ENCODE measurements around the gene PRSS50. TPM values are rescaled to one million over a fixed set of nuclear protein-coding genes. Genes with fewer than 3 reads are reported as not detected.

The PRSS50 gene
- total RNA-seq, 1 experiment from 2014 or later, result not detected

GRCh38 chr3:46700772-46701171 lies 16.9 kb downstream of the PRSS50 start:
- no peak for TF ChIP-seq CTCF (conservative IDR thresholded peaks at IDR 0.05; ENCODE audit: low read depth, low read length)
- no peak for TF ChIP-seq EZH2 (IDR thresholded peaks at IDR 0.05; ENCODE audit: borderline replicate concordance, low read depth, low read length, poor library complexity, severe bottlenecking)
- Histone ChIP-seq H3K27ac (ENCODE audit: low read depth, low read length, poor library complexity, severe bottlenecking) (no peak overlapping the region), H3K4me1 (ENCODE audit: insufficient read depth, low read length, poor library complexity, severe bottlenecking) (no peaks in the 10 kb centered on the region), H3K4me3 (ENCODE audit: low read depth, low read length, poor library complexity, severe bottlenecking) (no peak overlapping the region), H3K27me3 (replicated peaks; ENCODE audit: insufficient read depth, low read depth, low read length, poor library complexity) (no peaks in the 10 kb centered on the region), H3K9me3 (ENCODE audit: low read depth, low read length, poor library complexity, severe bottlenecking) (no peaks in the 10 kb centered on the region), H3K36me3 (ENCODE audit: insufficient read depth, low read length, poor library complexity, severe bottlenecking) (no peaks in the 10 kb centered on the region)
- DNase-seq (ENCODE audit: low spot score), result no peak
- intact Hi-C loops (cut with micrococcal nuclease; ENCODE audit: unreplicated experiment), result no loop called here
- ChIA-PET CTCF (no interaction called here), POLR2A (ENCODE audit: low non-redundant PET) (no interaction called here)
- BruUV-seq (replicated peaks), result no TSS peak

GRCh38 chr3:46699676-46700523 lies 17.8 kb downstream of the PRSS50 start:
- ChIA-PET CTCF (no interaction called here), POLR2A (ENCODE audit: low non-redundant PET) (no interaction called here)
- no peak for DNase-seq (ENCODE audit: low spot score)
- H3K4me3 ChIP-seq (ENCODE audit: low read depth, low read length, poor library complexity, severe bottlenecking), result no peak overlapping the region
- H3K27me3 ChIP-seq (replicated peaks; ENCODE audit: insufficient read depth, low read depth, low read length, poor library complexity), result no peaks in the 10 kb centered on the region
- TF ChIP-seq EZH2 (IDR thresholded peaks at IDR 0.05; ENCODE audit: borderline replicate concordance, low read depth, low read length, poor library complexity, severe bottlenecking) (no peak), CTCF (conservative IDR thresholded peaks at IDR 0.05; ENCODE audit: low read depth, low read length) (no peak)
- no peaks in the 10 kb centered on the region for H3K9me3 ChIP-seq (ENCODE audit: low read depth, low read length, poor library complexity, severe bottlenecking)
- no TSS peak for BruUV-seq (replicated peaks)
- intact Hi-C loops (cut with micrococcal nuclease; ENCODE audit: unreplicated experiment), result no loop called here
- no peaks in the 10 kb centered on the region for H3K36me3 ChIP-seq (ENCODE audit: insufficient read depth, low read length, poor library complexity, severe bottlenecking)
- no peaks in the 10 kb centered on the region for H3K4me1 ChIP-seq (ENCODE audit: insufficient read depth, low read length, poor library complexity, severe bottlenecking)
- H3K27ac ChIP-seq (ENCODE audit: low read depth, low read length, poor library complexity, severe bottlenecking), result no peak overlapping the region

- Histone ChIP-seq H3K36me3 (ENCODE audit: insufficient read depth, low read length, poor library complexity, severe bottlenecking) (no peaks in the 10 kb centered on the region), H3K9me3 (ENCODE audit: low read depth, low read length, poor library complexity, severe bottlenecking) (no peaks in the 10 kb centered on the region), H3K4me1 (ENCODE audit: insufficient read depth, low read length, poor library complexity, severe bottlenecking) (no peaks in the 10 kb centered on the region), H3K27me3 (replicated peaks; ENCODE audit: insufficient read depth, low read depth, low read length, poor library complexity) (no peaks in the 10 kb centered on the region), H3K27ac (ENCODE audit: low read depth, low read length, poor library complexity, severe bottlenecking) (no peak overlapping the region), H3K4me3 (ENCODE audit: low read depth, low read length, poor library complexity, severe bottlenecking) (no peak overlapping the region)
- ChIA-PET CTCF (no interaction called here), POLR2A (ENCODE audit: low non-redundant PET) (interaction anchor here (0.5 kb wide), 1 partner anchor 194 kb away, joined by 13 read pairs; no protein-coding TSS in a partner anchor)
- no TSS peak for BruUV-seq (replicated peaks)
- DNase-seq (ENCODE audit: low spot score), result no peak
- intact Hi-C loops (cut with micrococcal nuclease; ENCODE audit: unreplicated experiment), result no loop called here
- TF ChIP-seq CTCF (conservative IDR thresholded peaks at IDR 0.05; ENCODE audit: low read depth, low read length) (no peak), EZH2 (IDR thresholded peaks at IDR 0.05; ENCODE audit: borderline replicate concordance, low read depth, low read length, poor library complexity, severe bottlenecking) (no peak)
Measured at GRCh38 chr3:46695962-46696894, 21.4 kb downstream of the PRSS50 start.
